Measurements from ENCODE around the gene ZFAND3.

ZFAND3 gene

DNA sequence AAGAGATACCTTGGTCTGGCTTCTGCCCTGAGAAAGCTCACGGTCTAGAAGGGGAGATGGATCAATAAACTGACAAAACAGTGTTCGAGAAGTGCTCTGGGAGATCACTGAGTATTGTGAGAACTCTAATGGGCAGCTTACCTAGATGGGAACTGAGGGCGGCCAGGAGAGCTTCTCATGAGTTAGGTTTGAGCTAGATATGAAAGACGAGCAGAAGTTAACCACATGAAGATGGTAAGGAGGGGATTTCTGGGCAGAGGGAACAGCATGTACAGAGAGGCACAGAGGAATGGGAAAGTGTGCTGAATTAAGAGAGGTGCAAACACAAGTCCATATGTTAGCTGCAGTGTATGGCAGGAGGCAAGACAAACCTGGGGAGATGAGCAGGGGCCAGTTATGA is 11.9 kb downstream of the ZFAND3 start:
- DNase-seq (no peak), ATAC-seq (ENCODE audit: insufficient read depth, low read depth) (no peak)
- Histone ChIP-seq H3K36me3 (ENCODE audit: insufficient read depth, low read length) (peaks cover 6% of the 10 kb centered on the region; the same call in 1 of the 2 replicates), H3K4me2 (ENCODE audit: insufficient read depth, low read length) (no peak overlapping the region), H3K4me3 (ENCODE audit: low read depth in 1 of 2, low read length in 2 of 2) (no peak overlapping the region), H3K79me2 (ENCODE audit: insufficient read depth, low read length) (peaks cover 99% of the 10 kb centered on the region), H3K9ac (ENCODE audit: low read depth, low read length) (no peak overlapping the region), H2AFZ (ENCODE audit: low read depth, low read length) (no peak overlapping the region), H3K27ac (ENCODE audit: low read length) (no peak overlapping the region), H4K20me1 (ENCODE audit: insufficient read depth, low read length) (peaks cover 72% of the 10 kb centered on the region), H3K27me3 (ENCODE audit: insufficient read depth, low read length, poor library complexity) (no peaks in the 10 kb centered on the region), H3K4me1 (ENCODE audit: insufficient read depth, low read length) (peaks cover 36% of the 10 kb centered on the region), H3K9me3 (ENCODE audit: insufficient read depth, low read length, severe bottlenecking) (no peaks in the 10 kb centered on the region)
- no peak for TF ChIP-seq EZH2 (IDR thresholded peaks at IDR 0.05; ENCODE audit: borderline replicate concordance, low read depth, low read length, severe bottlenecking)
- TF ChIP-seq, protein P1, sequence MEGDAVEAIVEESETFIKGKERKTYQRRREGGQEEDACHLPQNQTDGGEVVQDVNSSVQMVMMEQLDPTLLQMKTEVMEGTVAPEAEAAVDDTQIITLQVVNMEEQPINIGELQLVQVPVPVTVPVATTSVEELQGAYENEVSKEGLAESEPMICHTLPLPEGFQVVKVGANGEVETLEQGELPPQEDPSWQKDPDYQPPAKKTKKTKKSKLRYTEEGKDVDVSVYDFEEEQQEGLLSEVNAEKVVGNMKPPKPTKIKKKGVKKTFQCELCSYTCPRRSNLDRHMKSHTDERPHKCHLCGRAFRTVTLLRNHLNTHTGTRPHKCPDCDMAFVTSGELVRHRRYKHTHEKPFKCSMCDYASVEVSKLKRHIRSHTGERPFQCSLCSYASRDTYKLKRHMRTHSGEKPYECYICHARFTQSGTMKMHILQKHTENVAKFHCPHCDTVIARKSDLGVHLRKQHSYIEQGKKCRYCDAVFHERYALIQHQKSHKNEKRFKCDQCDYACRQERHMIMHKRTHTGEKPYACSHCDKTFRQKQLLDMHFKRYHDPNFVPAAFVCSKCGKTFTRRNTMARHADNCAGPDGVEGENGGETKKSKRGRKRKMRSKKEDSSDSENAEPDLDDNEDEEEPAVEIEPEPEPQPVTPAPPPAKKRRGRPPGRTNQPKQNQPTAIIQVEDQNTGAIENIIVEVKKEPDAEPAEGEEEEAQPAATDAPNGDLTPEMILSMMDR (IDR thresholded peaks at IDR 0.05; ENCODE audit: borderline replicate concordance, extremely low read depth, low read length, poor library complexity, severe bottlenecking): no peak

DNA sequence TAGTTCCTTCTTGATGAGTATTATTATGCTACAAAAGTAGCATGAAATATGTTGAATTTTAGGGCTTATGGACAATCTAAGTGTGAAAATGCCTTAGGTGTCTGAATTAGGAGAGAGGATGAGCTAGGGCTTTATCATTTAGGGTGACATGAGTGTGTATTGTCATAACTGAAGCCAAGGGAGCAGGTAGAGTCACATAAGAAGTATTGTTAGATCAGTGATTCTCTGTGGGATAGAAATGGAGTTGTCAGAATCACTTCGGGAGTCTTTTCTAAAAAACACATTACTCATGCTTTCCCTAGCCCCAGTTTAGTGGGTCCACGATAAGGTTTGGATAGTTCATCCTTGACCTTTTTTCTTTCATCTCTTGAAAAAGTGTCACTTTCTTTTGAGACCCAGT is 16.4 kb downstream of the ZFAND3 start:
- Histone ChIP-seq H3K9ac (ENCODE audit: low read depth, low read length) (no peak overlapping the region), H2AFZ (ENCODE audit: low read depth, low read length) (no peak overlapping the region), H3K36me3 (ENCODE audit: insufficient read depth, low read length) (peaks cover 6% of the 10 kb centered on the region; the same call in 1 of the 2 replicates), H3K27ac (ENCODE audit: low read length) (no peak overlapping the region), H3K79me2 (ENCODE audit: insufficient read depth, low read length) (peaks cover 98% of the 10 kb centered on the region), H4K20me1 (ENCODE audit: insufficient read depth, low read length) (peaks cover 50% of the 10 kb centered on the region), H3K4me3 (ENCODE audit: low read depth in 1 of 2, low read length in 2 of 2) (no peak overlapping the region), H3K9me3 (ENCODE audit: insufficient read depth, low read length, severe bottlenecking) (no peaks in the 10 kb centered on the region), H3K4me1 (ENCODE audit: insufficient read depth, low read length) (no peaks in the 10 kb centered on the region), H3K27me3 (ENCODE audit: insufficient read depth, low read length, poor library complexity) (no peaks in the 10 kb centered on the region), H3K4me2 (ENCODE audit: insufficient read depth, low read length) (no peak overlapping the region)
- DNase-seq (no peak), ATAC-seq (ENCODE audit: insufficient read depth, low read depth) (no peak)
- TF ChIP-seq, protein P1 (IDR thresholded peaks at IDR 0.05; ENCODE audit: borderline replicate concordance, extremely low read depth, low read length, poor library complexity, severe bottlenecking): no peak
- no peak for TF ChIP-seq EZH2 (IDR thresholded peaks at IDR 0.05; ENCODE audit: borderline replicate concordance, low read depth, low read length, severe bottlenecking)

DNA sequence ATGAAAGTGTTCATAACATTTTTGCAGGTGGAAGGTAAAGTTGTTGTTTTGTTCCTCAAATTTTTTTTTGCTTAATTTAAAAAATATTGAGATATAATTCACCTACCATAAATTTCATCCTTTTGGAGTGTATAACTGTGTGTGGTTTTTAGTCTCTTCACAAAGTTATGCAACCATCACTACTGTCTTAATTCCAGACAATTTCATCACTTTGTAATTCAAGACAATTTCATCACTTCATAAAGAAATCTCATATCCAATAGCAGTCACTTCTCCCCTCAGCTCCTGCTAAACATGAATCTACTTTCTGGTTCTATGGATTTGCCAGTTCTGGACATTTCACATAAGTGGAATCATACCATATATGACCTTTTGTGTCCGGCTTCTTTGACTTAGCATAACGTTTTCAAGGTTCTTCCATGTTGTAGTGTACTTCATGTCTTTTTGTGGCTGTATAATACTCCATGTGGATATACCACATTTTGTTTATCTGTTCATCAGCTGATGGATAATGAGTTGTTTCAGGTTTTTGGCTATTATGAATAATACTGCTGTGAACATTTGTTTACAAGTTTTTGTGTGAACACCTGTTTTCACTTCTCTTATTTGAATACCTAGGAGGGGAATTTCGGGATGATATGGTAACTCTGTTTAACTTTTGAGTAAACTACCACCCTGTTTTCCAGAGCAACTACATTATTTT is 18.8 kb downstream of the ZFAND3 start:
- no peaks in the 10 kb centered on the region for H3K9me3 ChIP-seq (ENCODE audit: insufficient read depth, low read length, severe bottlenecking)
- TF ChIP-seq, protein P1 (IDR thresholded peaks at IDR 0.05; ENCODE audit: borderline replicate concordance, extremely low read depth, low read length, poor library complexity, severe bottlenecking): no peak
- no peak for TF ChIP-seq EZH2 (IDR thresholded peaks at IDR 0.05; ENCODE audit: borderline replicate concordance, low read depth, low read length, severe bottlenecking)
- no peak for ATAC-seq (ENCODE audit: insufficient read depth, low read depth)
- H3K27ac ChIP-seq (ENCODE audit: low read length): no peak overlapping the region
- no peak overlapping the region for H3K4me2 ChIP-seq (ENCODE audit: insufficient read depth, low read length)
- peaks cover 6% of the 10 kb centered on the region; the same call in 1 of the 2 replicates for H3K36me3 ChIP-seq (ENCODE audit: insufficient read depth, low read length)
- H2AFZ ChIP-seq (ENCODE audit: low read depth, low read length): no peak overlapping the region
- no peak overlapping the region for H3K4me3 ChIP-seq (ENCODE audit: low read depth in 1 of 2, low read length in 2 of 2)
- H3K4me1 ChIP-seq (ENCODE audit: insufficient read depth, low read length): peaks cover 12% of the 10 kb centered on the region; the same call in 1 of the 2 replicates
- peaks cover 49% of the 10 kb centered on the region for H4K20me1 ChIP-seq (ENCODE audit: insufficient read depth, low read length)
- no peak overlapping the region for H3K9ac ChIP-seq (ENCODE audit: low read depth, low read length)
- peaks cover 96% of the 10 kb centered on the region for H3K79me2 ChIP-seq (ENCODE audit: insufficient read depth, low read length)
- H3K27me3 ChIP-seq (ENCODE audit: insufficient read depth, low read length, poor library complexity): no peaks in the 10 kb centered on the region
- DNase-seq: no peak
